GM12892 (cell line): ENCODE results near the gene RAD23A.

Experiments used
- POLR2A ChIP-seq: IDR thresholded peaks from 2 replicates; pipeline ENCODE4 v1.6.1; 2011; ENCODE audit warnings: low read depth, low read length, control low read depth
- POLR2AphosphoS5 ChIP-seq: IDR thresholded peaks from 2 replicates; pipeline ENCODE4 v1.6.1; 2011; ENCODE audit warnings: low read depth, low read length, control low read depth

DNA sequence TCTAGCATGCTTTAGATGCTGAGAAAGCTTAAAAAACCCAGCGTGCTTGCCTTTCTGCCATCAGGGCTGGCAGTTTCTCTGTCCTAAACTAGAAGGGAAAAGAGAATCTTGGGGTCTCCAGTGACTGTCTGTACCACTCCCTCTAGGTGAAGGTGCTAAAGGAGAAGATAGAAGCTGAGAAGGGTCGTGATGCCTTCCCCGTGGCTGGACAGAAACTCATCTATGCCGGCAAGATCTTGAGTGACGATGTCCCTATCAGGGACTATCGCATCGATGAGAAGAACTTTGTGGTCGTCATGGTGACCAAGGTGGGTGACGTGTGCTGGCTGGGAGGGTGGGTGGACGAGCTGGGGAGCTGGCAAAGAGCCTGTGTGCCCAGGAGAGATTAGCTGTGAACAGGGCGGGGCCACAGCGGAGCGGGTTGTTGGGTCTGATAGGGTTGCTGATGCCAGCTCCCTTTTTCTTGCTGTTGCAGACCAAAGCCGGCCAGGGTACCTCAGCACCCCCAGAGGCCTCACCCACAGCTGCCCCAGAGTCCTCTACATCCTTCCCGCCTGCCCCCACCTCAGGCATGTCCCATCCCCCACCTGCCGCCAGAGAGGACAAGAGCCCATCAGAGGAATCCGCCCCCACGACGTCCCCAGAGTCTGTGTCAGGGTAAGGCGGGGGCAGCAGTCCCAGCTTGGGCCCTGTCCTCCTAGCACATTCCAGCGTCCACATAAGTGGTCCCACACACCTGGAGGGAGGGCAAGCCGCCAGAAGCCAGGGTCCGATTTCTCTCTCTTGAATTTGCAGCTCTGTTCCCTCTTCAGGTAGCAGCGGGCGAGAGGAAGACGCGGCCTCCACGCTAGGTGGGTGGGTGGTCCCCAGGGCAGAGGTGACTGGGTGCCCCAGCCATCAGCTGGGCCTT lies 2.3 kb downstream of the RAD23A start:
- TF ChIP-seq POLR2A = peak; percentile 32; the same call in 1 of the 2 replicates
- 0 out of 2 replicates have a peak, but pooled peaks have one; percentile 0 for TF ChIP-seq POLR2AphosphoS5
